DOHH2 (cell line): ENCODE results near the gene ABCA5.

Experiments
- EZH2phosphoT487 ChIP-seq: fragments of 200-600 bp; sonication (generic); IDR thresholded peaks from 2 replicates; pipeline ENCODE4 v1.6.1; 2017; ENCODE audit warnings: borderline replicate concordance, mild to moderate bottlenecking, antibody characterized with exemption, low read length, moderate library complexity, mixed read lengths
- TF ChIP-seq, protein P1 (sequence below): fragments of 200-600 bp; sonication (generic); IDR thresholded peaks from one replicate; pipeline ENCODE4 v1.5.1; 2014; ENCODE audit warnings: antibody characterized with exemption, mild to moderate bottlenecking, low read depth, low read length; ENCODE audit not compliant: poor library complexity, severe bottlenecking

DNA sequence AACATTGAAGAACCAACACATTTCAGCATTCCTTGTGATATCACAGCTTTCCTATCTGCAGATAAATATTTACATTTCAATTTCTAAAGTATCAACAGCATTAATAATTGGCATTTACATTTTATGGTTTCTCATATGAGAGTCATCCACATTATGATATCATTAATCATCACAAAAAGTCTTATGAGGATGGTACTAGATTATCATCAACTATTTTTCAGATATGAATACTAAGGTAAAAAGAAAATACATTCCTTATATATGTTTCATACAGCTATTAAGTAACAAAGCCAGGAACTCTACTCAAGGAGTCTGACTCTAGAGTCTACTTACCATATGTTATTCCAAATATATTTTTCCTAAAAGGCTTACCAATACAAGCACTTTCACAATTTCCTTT lies 40.7 kb downstream of the ABCA5 start:
- TF ChIP-seq, protein P1, sequence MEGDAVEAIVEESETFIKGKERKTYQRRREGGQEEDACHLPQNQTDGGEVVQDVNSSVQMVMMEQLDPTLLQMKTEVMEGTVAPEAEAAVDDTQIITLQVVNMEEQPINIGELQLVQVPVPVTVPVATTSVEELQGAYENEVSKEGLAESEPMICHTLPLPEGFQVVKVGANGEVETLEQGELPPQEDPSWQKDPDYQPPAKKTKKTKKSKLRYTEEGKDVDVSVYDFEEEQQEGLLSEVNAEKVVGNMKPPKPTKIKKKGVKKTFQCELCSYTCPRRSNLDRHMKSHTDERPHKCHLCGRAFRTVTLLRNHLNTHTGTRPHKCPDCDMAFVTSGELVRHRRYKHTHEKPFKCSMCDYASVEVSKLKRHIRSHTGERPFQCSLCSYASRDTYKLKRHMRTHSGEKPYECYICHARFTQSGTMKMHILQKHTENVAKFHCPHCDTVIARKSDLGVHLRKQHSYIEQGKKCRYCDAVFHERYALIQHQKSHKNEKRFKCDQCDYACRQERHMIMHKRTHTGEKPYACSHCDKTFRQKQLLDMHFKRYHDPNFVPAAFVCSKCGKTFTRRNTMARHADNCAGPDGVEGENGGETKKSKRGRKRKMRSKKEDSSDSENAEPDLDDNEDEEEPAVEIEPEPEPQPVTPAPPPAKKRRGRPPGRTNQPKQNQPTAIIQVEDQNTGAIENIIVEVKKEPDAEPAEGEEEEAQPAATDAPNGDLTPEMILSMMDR, result no peak
- TF ChIP-seq EZH2phosphoT487, result no peak
